K562 (cell line): ENCODE measurements around the gene TBX19. TPM values are rescaled to one million over a fixed set of nuclear protein-coding genes. Genes with fewer than 3 reads are reported as not detected.

ENCODE experiments used
- ATAC-seq: fragments of 200-7000 bp; cut with Tn5 transposase; 3 replicates; pipeline ENCODE4 v1.9.1; 2020; ENCODE audit warnings: moderate library complexity
- BruUV-seq: library from RNA; stranded (reverse); fragments of 400-500 nt; replicated peaks from 2 replicates; lab custom pipeline; 2021; lab: Mats Ljungman, UMichigan
- CTCF ChIA-PET: fragments of 300-600 bp; formaldehyde crosslinking; extraction: SDS; loops from one replicate; lab custom pipeline; 2021; ENCODE audit warnings: low intra/inter-chr PET ratio; lab: Yijun Ruan, JAX
- POLR2A ChIA-PET: fragments of 300-600, 350-650 bp; sonication (Branson Sonifier 250); formaldehyde crosslinking; extraction: SDS; loops from one replicate; lab custom pipeline; 2021; ENCODE audit warnings: antibody characterized with exemption, inconsistent platforms; lab: Yijun Ruan, JAX
- DNase-seq, 4 experiments: peaks; one replicate each; pipeline versions ENCODE4 v3.0.0 to v3.0.0-alpha.2; 2011 to 2018; ENCODE audit warnings: low spot score in 3 of 4, mixed read lengths in 3 of 4; ENCODE audit errors: extremely low read depth in 1 of 4
- FAIRE-seq: peaks from 2 replicates; lab custom pipeline; 2011; peaks lifted over from hg19 to GRCh38; lab: Jason Lieb, UNC
- H2AFZ ChIP-seq: 2 replicates; pipeline ENCODE4 v1.6.0; 2011; ENCODE audit warnings: low read depth, low read length, control low read depth, inconsistent platforms
- H3K27ac ChIP-seq: fragments of 200-600 bp; 3 replicates; pipeline ENCODE4 v1.8.0; 2011; ENCODE audit warnings: low read depth, mild to moderate bottlenecking, control low read depth, inconsistent platforms, low read length, moderate library complexity, mixed read lengths; ENCODE audit errors: extremely low read depth
- H3K27me3 ChIP-seq, 2 experiments: fragments of 300-600 bp in 1 of 2; 2 replicates in 1 of 2; 3 replicates in 1 of 2; pipeline versions ENCODE4 v1.6.0 to v1.8.0; 2011; ENCODE audit warnings: inconsistent platforms in 2 of 2, low read length in 2 of 2, mild to moderate bottlenecking in 1 of 2, mixed read lengths in 1 of 2, moderate library complexity in 1 of 2; ENCODE audit not compliant: control insufficient read depth in 2 of 2, insufficient read depth in 2 of 2
- H3K36me3 ChIP-seq: fragments of 300-600 bp; 3 replicates; pipeline ENCODE4 v1.8.0; 2011; ENCODE audit warnings: mild to moderate bottlenecking, low read length, inconsistent platforms; ENCODE audit not compliant: control insufficient read depth, insufficient read depth
- H3K4me1 ChIP-seq, 2 experiments: fragments of 200-600 bp in 1 of 2; replicated peaks in 1 of 2; 2 replicates in 1 of 2; 3 replicates in 1 of 2; pipeline versions ENCODE4 v1.5.1 to v1.8.0; 2011; ENCODE audit warnings: inconsistent platforms in 2 of 2, low read length in 2 of 2, mild to moderate bottlenecking in 1 of 2, mixed read lengths in 1 of 2, moderate library complexity in 1 of 2; ENCODE audit not compliant: control insufficient read depth in 2 of 2, insufficient read depth in 2 of 2
- H3K4me2 ChIP-seq: 2 replicates; pipeline ENCODE4 v1.6.1; 2011; ENCODE audit warnings: low read length, control low read depth, inconsistent platforms, mixed read lengths; ENCODE audit not compliant: insufficient read depth
- H3K4me3 ChIP-seq: fragments of 200-600 bp; sonication (generic), shearing (Covaris generic); 2 replicates; pipeline ENCODE4 v1.5.1; 2016; ENCODE audit warnings: control low read depth, inconsistent platforms
- H3K79me2 ChIP-seq: fragments of 200-600 bp; 3 replicates; pipeline ENCODE4 v1.8.0; 2011; ENCODE audit warnings: low read length, inconsistent platforms; ENCODE audit not compliant: control insufficient read depth, insufficient read depth
- H3K9ac ChIP-seq, 2 experiments: 2 replicates each; pipeline versions ENCODE4 v1.6.0 to v1.6.1; 2011; ENCODE audit warnings: low read depth in 2 of 2, low read length in 2 of 2, control low read depth in 1 of 2, inconsistent platforms in 1 of 2, mild to moderate bottlenecking in 1 of 2, mixed read lengths in 1 of 2; ENCODE audit not compliant: insufficient read depth in 1 of 2
- H3K9me1 ChIP-seq: one replicate; pipeline ENCODE4 v1.6.0; 2011; ENCODE audit warnings: inconsistent platforms, mild to moderate bottlenecking, low read length, moderate library complexity; ENCODE audit not compliant: control insufficient read depth, insufficient read depth
- H3K9me3 ChIP-seq: replicated peaks from 2 replicates; pipeline ENCODE4 v1.5.1; 2011; ENCODE audit warnings: low read depth, low read length, inconsistent platforms; ENCODE audit not compliant: control insufficient read depth, insufficient read depth
- H4K20me1 ChIP-seq: replicated peaks from 2 replicates; pipeline ENCODE4 v1.6.1; 2011; ENCODE audit warnings: low read length, inconsistent platforms, mixed read lengths; ENCODE audit not compliant: control insufficient read depth, insufficient read depth
- ATF2 ChIP-seq: sonication (generic); formaldehyde crosslinking; IDR thresholded peaks from 2 replicates; pipeline ENCODE4 v1.8.1; 2022; ENCODE audit warnings: missing genetic modification reagents
- CBFB ChIP-seq: sonication (generic); formaldehyde crosslinking; IDR thresholded peaks from 2 replicates; pipeline ENCODE4 v1.4.0; 2020; ENCODE audit warnings: mild to moderate bottlenecking, missing genetic modification reagents
- CHD4 ChIP-seq: fragments of 200-600 bp; sonication (generic); IDR thresholded peaks from 3 replicates; pipeline ENCODE4 v1.6.1; 2012; ENCODE audit warnings: low read depth, mild to moderate bottlenecking, mixed read lengths, low read length, inconsistent platforms; ENCODE audit not compliant: insufficient read depth, insufficient replicate concordance, poor library complexity, severe bottlenecking
- GABPA ChIP-seq: fragments of 200-800 bp; sonication (Bioruptor generic); conservative IDR thresholded peaks from 2 replicates; pipeline ENCODE4 v1.6.1; 2016; ENCODE audit warnings: low read depth, missing genetic modification characterization, missing compliant biosample characterization
- HNRNPK ChIP-seq: fragments of 200-400 bp; formaldehyde crosslinking; IDR thresholded peaks from one replicate; pipeline ENCODE4 v1.6.1; 2018; ENCODE audit warnings: mild to moderate bottlenecking, low read depth, low read length; ENCODE audit not compliant: poor library complexity, severe bottlenecking
- KLF1 ChIP-seq: fragments of 450-650 bp; IDR thresholded peaks from 2 replicates; pipeline ENCODE4 v1.6.1; 2016; ENCODE audit warnings: missing genetic modification characterization, missing compliant biosample characterization
- KLF16 ChIP-seq: IDR thresholded peaks from 2 replicates; pipeline ENCODE4 v1.6.1; 2016; ENCODE audit warnings: antibody characterized with exemption
- MAZ ChIP-seq, 2 experiments: fragments of 450-650 bp in 1 of 2; sonication (generic) in 1 of 2; formaldehyde crosslinking; IDR thresholded peaks in 1 of 2; conservative IDR thresholded peaks in 1 of 2; 2 replicates each; pipeline versions ENCODE4 v1.4.0 to v1.5.0; 2020; ENCODE audit warnings: mild to moderate bottlenecking in 1 of 2, missing genetic modification reagents in 1 of 2
- POLR3G ChIP-seq: IDR thresholded peaks from 2 replicates; pipeline ENCODE4 v1.6.1; 2011; ENCODE audit not compliant: insufficient read length, insufficient replicate concordance; ENCODE audit errors: extremely low read depth
- POU5F1 ChIP-seq: fragments of 150-350 bp; IDR thresholded peaks from 2 replicates; pipeline ENCODE4 v1.6.1; 2014; ENCODE audit warnings: borderline replicate concordance, low read length, low read depth, mild to moderate bottlenecking; ENCODE audit not compliant: partially characterized antibody
- SAFB2 ChIP-seq: fragments of 200-400 bp; formaldehyde crosslinking; IDR thresholded peaks from 2 replicates; pipeline ENCODE4 v1.6.1; 2018; ENCODE audit warnings: borderline replicate concordance, low read length, low read depth, moderate library complexity; ENCODE audit not compliant: severe bottlenecking
- ZNF175 ChIP-seq: fragments of 200-800 bp; sonication (Bioruptor generic); IDR thresholded peaks from 2 replicates; pipeline ENCODE4 v1.6.1; 2016; ENCODE audit warnings: low read depth, mild to moderate bottlenecking, missing genetic modification characterization, missing compliant biosample characterization
- ZNF212 ChIP-seq: fragments of 450-650 bp; formaldehyde crosslinking; IDR thresholded peaks from 2 replicates; pipeline ENCODE4 v1.4.0; 2020; ENCODE audit warnings: mild to moderate bottlenecking
- ZNF280A ChIP-seq: fragments of 450-650 bp; IDR thresholded peaks from 2 replicates; pipeline ENCODE4 v1.6.1; 2018; ENCODE audit warnings: mild to moderate bottlenecking, low read depth; ENCODE audit not compliant: partially characterized antibody
- ZNF324 ChIP-seq: fragments of 250-450 bp; sonication (Bioruptor Pico); IDR thresholded peaks from 2 replicates; pipeline ENCODE4 v1.4.0; 2020; ENCODE audit warnings: mild to moderate bottlenecking
- ZNF655 ChIP-seq: fragments of 250-450 bp; sonication (Bioruptor Pico); IDR thresholded peaks from 2 replicates; pipeline ENCODE4 v1.5.0; 2021
- WGBS: fragments of 100-300 bp; shearing (Covaris generic); methylation state at CpG from one replicate; pipeline ENCODE4 v1.1.6; 2016; ENCODE audit warnings: low coverage, mixed read lengths; ENCODE audit not compliant: insufficient coverage; ENCODE audit errors: missing lambda C conversion rate; 5-methylcytosine and 5-hydroxymethylcytosine counted together
- in situ Hi-C: fragments of 300-500 bp; cut with MboI; formaldehyde crosslinking; loops from 4 replicates; pipeline ENCODE4 v1.15.0; 2018; ENCODE audit warnings: inconsistent platforms, mixed read lengths
- intact Hi-C: fragments of 100-400 bp; cut with micrococcal nuclease; formaldehyde crosslinking; loops from 2 replicates; pipeline ENCODE4 v1.14.2; 2022
- polyA plus RNA-seq, 8 experiments: library from polyadenylated mRNA; depleted of rRNA in 4 of 8; stranded (reverse) in 5 of 8; unstranded in 3 of 8; fragments of >200 nt; fragmentation: Nextera tagmentation in 2 of 8; fragmentation: Illumina TruSeq in 1 of 8; extraction: Ambion mirVana in 2 of 8; extraction: Trizol in 1 of 8; gene quantifications; 2 replicates each; pipeline versions ENCODE4 v1.2.1 to v1.2.3, GENCODE V29; 2011 to 2014; ENCODE audit warnings: inconsistent platforms in 1 of 8, missing spikeins in 1 of 8
- total RNA-seq, 7 experiments: library from RNA; depleted of rRNA in 6 of 7; stranded (reverse); fragments of >200 nt in 6 of 7; fragmentation: Illumina TruSeq in 2 of 7; extraction: Trizol in 2 of 7; gene quantifications; 2 replicates each; pipeline versions ENCODE4 v1.2.1 to v1.2.3, GENCODE V29; 2011 to 2021; ENCODE audit warnings: low replicate concordance in 1 of 7

Gene TBX19
- total and polyA plus RNA-seq, 9 of the 15 experiments (the other 6 are each of a cell fraction or from before 2014, with no cell fraction given), result 0.32 to 3.1 (median 0.95) TPM

GRCh38 chr1:168281603-168282325 lies 1.1 kb downstream of the TBX19 start:
- Histone ChIP-seq H3K27me3 (no peaks in the 10 kb centered on the region), H3K27ac (no peak overlapping the region), H3K9ac (no peak overlapping the region), H4K20me1 (peaks cover 10% of the 10 kb centered on the region; the same call in 1 of the 2 replicates), H2AFZ (no peak overlapping the region), H3K4me1 (peaks cover 5 to 36% of the 10 kb centered on the region in 2 experiments; a peak in 4 of 5 replicates), H3K9me3 (no peaks in the 10 kb centered on the region), H3K4me3 (no peak overlapping the region), H3K36me3 (no peaks in the 10 kb centered on the region), H3K4me2 (peak overlapping the region; percentile 13; the same call in 1 of the 2 replicates), H3K79me2 (no peaks in the 10 kb centered on the region), H3K9me1 (no peaks in the 10 kb centered on the region)
- intact Hi-C loops, result no loop called here
- 3% methylated on average over 11 of the region's 11 CpGs for WGBS
- peak; percentile 55 to 75 (median 57) for DNase-seq
- ATAC-seq, result peak; percentile 74
- POLR2A ChIA-PET, result interaction anchor here (0.6 to 2.8 kb wide), 3 partner anchors 12 to 28 kb away, joined by 3 to 14 read pairs (median 3); no protein-coding TSS in a partner anchor
- peak; percentile 90 for FAIRE-seq
- no TSS peak for BruUV-seq
- CTCF ChIA-PET, result no interaction called here
- in situ Hi-C loops, result no loop called here
- no peak for TF ChIP-seq ZNF655 (CRISPR knock-in tag)
- no peak for TF ChIP-seq ATF2 (CRISPR knock-in tag)
- no peak for TF ChIP-seq ZNF324
- no peak for TF ChIP-seq CHD4
- peak; percentile 84 for TF ChIP-seq KLF16
- TF ChIP-seq SAFB2, result no peak
- TF ChIP-seq ZNF280A, result no peak
- TF ChIP-seq POU5F1, result no peak
- no peak for TF ChIP-seq GABPA (tag)
- TF ChIP-seq ZNF212, result no peak
- no peak for TF ChIP-seq CBFB
- TF ChIP-seq ZNF175 (CRISPR knock-in tag), result no peak
- no peak for TF ChIP-seq KLF1
- no peak for TF ChIP-seq HNRNPK
- TF ChIP-seq POLR3G, result no peak
- TF ChIP-seq MAZ (CRISPR knock-in tag; conservative IDR thresholded peaks at IDR 0.05 in 1 of 2, IDR thresholded peaks at IDR 0.05 in 1 of 2), result peak in 1 of 2 experiments; percentile 28; a peak in 1 of 4 replicates
